ENCODE measurements around the gene TMEM267. TPM values are rescaled to one million over a fixed set of nuclear protein-coding genes. Genes with fewer than 3 reads are reported as not detected.

TMEM267 gene
- total and polyA plus RNA-seq, 2 experiments from 2014 or later, result 6.5 to 11.2 TPM

DNA sequence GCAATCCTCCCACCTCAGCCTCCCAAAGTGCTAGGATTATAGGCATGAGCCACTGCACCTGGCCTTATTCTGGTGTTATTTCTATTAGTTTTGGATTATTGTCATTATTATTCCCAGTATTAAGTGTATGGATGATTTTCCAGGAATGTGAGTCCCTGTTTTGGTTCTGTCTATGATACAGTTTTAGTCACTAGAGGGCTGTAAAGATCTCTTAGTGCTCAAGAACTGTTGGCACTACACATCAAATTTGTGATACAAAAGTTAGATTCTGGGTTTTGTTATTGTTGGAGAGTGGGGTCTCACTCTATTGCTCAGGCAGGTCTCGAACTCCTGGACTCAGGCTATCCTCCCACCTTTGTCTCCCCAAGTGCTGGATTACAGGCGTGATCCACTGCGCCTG, 83.6 kb downstream of the TMEM267 start (continued):
- TF ChIP-seq, protein P1, sequence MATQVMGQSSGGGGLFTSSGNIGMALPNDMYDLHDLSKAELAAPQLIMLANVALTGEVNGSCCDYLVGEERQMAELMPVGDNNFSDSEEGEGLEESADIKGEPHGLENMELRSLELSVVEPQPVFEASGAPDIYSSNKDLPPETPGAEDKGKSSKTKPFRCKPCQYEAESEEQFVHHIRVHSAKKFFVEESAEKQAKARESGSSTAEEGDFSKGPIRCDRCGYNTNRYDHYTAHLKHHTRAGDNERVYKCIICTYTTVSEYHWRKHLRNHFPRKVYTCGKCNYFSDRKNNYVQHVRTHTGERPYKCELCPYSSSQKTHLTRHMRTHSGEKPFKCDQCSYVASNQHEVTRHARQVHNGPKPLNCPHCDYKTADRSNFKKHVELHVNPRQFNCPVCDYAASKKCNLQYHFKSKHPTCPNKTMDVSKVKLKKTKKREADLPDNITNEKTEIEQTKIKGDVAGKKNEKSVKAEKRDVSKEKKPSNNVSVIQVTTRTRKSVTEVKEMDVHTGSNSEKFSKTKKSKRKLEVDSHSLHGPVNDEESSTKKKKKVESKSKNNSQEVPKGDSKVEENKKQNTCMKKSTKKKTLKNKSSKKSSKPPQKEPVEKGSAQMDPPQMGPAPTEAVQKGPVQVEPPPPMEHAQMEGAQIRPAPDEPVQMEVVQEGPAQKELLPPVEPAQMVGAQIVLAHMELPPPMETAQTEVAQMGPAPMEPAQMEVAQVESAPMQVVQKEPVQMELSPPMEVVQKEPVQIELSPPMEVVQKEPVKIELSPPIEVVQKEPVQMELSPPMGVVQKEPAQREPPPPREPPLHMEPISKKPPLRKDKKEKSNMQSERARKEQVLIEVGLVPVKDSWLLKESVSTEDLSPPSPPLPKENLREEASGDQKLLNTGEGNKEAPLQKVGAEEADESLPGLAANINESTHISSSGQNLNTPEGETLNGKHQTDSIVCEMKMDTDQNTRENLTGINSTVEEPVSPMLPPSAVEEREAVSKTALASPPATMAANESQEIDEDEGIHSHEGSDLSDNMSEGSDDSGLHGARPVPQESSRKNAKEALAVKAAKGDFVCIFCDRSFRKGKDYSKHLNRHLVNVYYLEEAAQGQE (IDR thresholded peaks at IDR 0.05; ENCODE audit: unreplicated experiment), result no peak

DNA sequence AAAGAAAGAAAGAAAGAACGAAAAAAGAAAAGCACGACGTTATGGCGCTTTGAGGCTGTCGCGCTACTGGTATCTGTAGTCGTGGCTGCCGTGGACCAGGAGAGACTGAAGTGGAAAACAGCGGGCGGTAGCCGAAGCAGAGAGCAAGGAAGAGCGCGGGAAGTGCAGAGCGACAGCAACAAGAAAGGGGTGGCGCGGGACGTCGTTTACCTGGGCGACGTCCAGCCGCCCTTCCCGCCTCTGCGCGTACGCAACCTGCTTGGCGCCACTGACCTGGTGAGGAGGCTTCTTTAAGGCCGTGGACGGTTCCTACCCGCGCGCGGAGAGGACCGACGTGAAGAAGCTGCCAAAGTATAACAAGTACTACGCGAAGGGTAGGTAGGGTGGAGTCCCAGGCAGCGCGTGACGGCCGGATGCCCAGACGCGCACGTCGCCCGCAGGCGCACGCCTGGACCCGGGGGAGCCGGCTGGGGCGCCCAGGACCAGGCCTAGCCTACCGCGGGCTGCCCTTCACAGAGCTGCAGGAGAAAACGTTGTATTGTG, 86.8 kb downstream of the TMEM267 start:
- Mint-ChIP-seq H3K9me3 (peaks cover 4% of the 10 kb centered on the region; the same call in 2 of the 3 replicates), H3K4me3 (peak overlapping the region; percentile 72), H3K36me3 (ENCODE audit: low read depth) (no peaks in the 10 kb centered on the region; the same call in 2 of the 3 replicates), H3K4me1 (no peaks in the 10 kb centered on the region), H3K27me3 (ENCODE audit: insufficient read depth, low read depth, poor library complexity) (peaks cover 12% of the 10 kb centered on the region), H3K27ac (no peak overlapping the region)
- Histone ChIP-seq H4K20me1 (replicated peaks; ENCODE audit: insufficient read depth) (no peaks in the 10 kb centered on the region), H3F3A (replicated peaks; ENCODE audit: low read depth) (no peaks in the 10 kb centered on the region), H3K4me1 (ENCODE audit: insufficient read depth) (no peaks in the 10 kb centered on the region), H2AFZ (peak overlapping the region; percentile 45; the same call in 1 of the 2 replicates), H3K4me2 (peak overlapping the region; percentile 86), H3K79me2 (replicated peaks; ENCODE audit: insufficient read depth) (no peaks in the 10 kb centered on the region), H3K27me3 (ENCODE audit: insufficient read depth) (peaks cover 4% of the 10 kb centered on the region; the same call in 1 of the 2 replicates), H3K27ac (ENCODE audit: low read depth) (no peak overlapping the region), H3K9me2 (ENCODE audit: insufficient read depth) (no peaks in the 10 kb centered on the region), H3K36me3 (ENCODE audit: insufficient read depth) (no peaks in the 10 kb centered on the region), H3K4me3 (peak overlapping the region; percentile 54)
- peak; percentile 83 for DNase-seq (ENCODE audit: low spot score)
- TF ChIP-seq CREB1 (CRISPR knock-in tag; IDR thresholded peaks at IDR 0.05; ENCODE audit: low read depth), result peak; percentile 36; the same call in 1 of the 2 replicates
- TF ChIP-seq NANOG (IDR thresholded peaks at IDR 0.05; ENCODE audit: borderline replicate concordance), result no peak
- no peak for TF ChIP-seq ZNF114 (CRISPR knock-in tag; IDR thresholded peaks at IDR 0.05)
- TF ChIP-seq, protein P2, sequence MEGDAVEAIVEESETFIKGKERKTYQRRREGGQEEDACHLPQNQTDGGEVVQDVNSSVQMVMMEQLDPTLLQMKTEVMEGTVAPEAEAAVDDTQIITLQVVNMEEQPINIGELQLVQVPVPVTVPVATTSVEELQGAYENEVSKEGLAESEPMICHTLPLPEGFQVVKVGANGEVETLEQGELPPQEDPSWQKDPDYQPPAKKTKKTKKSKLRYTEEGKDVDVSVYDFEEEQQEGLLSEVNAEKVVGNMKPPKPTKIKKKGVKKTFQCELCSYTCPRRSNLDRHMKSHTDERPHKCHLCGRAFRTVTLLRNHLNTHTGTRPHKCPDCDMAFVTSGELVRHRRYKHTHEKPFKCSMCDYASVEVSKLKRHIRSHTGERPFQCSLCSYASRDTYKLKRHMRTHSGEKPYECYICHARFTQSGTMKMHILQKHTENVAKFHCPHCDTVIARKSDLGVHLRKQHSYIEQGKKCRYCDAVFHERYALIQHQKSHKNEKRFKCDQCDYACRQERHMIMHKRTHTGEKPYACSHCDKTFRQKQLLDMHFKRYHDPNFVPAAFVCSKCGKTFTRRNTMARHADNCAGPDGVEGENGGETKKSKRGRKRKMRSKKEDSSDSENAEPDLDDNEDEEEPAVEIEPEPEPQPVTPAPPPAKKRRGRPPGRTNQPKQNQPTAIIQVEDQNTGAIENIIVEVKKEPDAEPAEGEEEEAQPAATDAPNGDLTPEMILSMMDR (conservative IDR thresholded peaks at IDR 0.05; ENCODE audit: low read depth in 2 of 2), result no peak
- TF ChIP-seq EZH2phosphoT487 (IDR thresholded peaks at IDR 0.05; ENCODE audit: unreplicated experiment), result no peak
- peak; percentile 67 for TF ChIP-seq POLR2AphosphoS5 (IDR thresholded peaks at IDR 0.05; ENCODE audit: low read depth)
- ATAC-seq, result peak; percentile 97

Other genes starting within 250 kb of the TMEM267 start
- gene HMGCS1, start 170.5 kb downstream of the TMEM267 start, total RNA-seq (2014; rRNA removed; shearing (Covaris generic)), result 278 and 339 TPM in 2 replicates
- gene HMGCS1, start 170.5 kb downstream of the TMEM267 start, polyA plus RNA-seq (2016; fragmentation: Nextera tagmentation; extraction: Ambion mirVana), result 152 and 172 TPM in 2 replicates
- 3.4 and 5.7 TPM in 2 replicates for gene CCL28, start 71.5 kb downstream of the TMEM267 start, total RNA-seq (2014; rRNA removed; shearing (Covaris generic))
- gene CCL28, start 71.5 kb downstream of the TMEM267 start, polyA plus RNA-seq (2016; fragmentation: Nextera tagmentation; extraction: Ambion mirVana), result 6.3 and 7.1 TPM in 2 replicates
- 11.8 and 15.3 TPM in 2 replicates for gene C5orf34, start 31.3 kb upstream of the TMEM267 start, total RNA-seq (2014; rRNA removed; shearing (Covaris generic))
- gene C5orf34, start 31.3 kb upstream of the TMEM267 start, polyA plus RNA-seq (2016; fragmentation: Nextera tagmentation; extraction: Ambion mirVana), result 9.6 and 12.2 TPM in 2 replicates
- 140 and 141 TPM in 2 replicates for gene PAIP1, start 73.2 kb upstream of the TMEM267 start, total RNA-seq (2014; rRNA removed; shearing (Covaris generic))
- 108 and 113 TPM in 2 replicates for gene PAIP1, start 73.2 kb upstream of the TMEM267 start, polyA plus RNA-seq (2016; fragmentation: Nextera tagmentation; extraction: Ambion mirVana)
- 15.9 and 27.3 TPM in 2 replicates for gene NNT, start 119.3 kb upstream of the TMEM267 start, total RNA-seq (2014; rRNA removed; shearing (Covaris generic))
- gene NNT, start 119.3 kb upstream of the TMEM267 start, polyA plus RNA-seq (2016; fragmentation: Nextera tagmentation; extraction: Ambion mirVana), result 7.5 and 10.8 TPM in 2 replicates